AG09309 (cell line): ENCODE measurements around the gene HIGD1B.

Experiments
- DNase-seq: peaks from one replicate; pipeline ENCODE4 v3.0.0-alpha.2; 2010; ENCODE audit warnings: low read depth
- H3K4me3 ChIP-seq: 2 replicates; pipeline ENCODE4 v1.5.1; 2011; ENCODE audit warnings: mild to moderate bottlenecking, low read depth, low read length, moderate library complexity; ENCODE audit not compliant: control insufficient read depth
- TF ChIP-seq, protein P1 (sequence below): IDR thresholded peaks from 2 replicates; pipeline ENCODE4 v1.5.1; 2011; ENCODE audit warnings: mild to moderate bottlenecking, low read depth, low read length, inconsistent platforms; ENCODE audit not compliant: insufficient read depth, control insufficient read depth; ENCODE audit errors: missing control alignments

HIGD1B gene

DNA sequence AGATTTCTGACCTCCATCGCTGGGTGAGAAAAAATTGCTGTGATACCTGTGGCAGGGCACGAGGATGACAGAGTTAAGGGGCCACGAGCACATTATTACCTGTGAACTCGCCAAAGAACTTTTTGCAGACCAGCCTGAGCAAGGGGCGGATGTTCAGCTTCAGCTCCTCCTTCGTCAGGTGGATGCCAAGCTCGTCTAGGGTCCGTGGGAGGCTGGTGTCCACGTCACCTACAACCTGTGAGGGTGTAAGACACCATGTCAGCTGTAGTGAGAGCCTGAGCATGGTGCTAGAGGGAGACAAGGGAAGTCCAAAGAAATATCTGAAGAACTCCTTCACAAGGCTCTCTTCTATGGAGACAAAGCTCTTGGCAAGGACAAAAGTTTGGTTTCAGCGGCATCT, 17.1 kb downstream of the HIGD1B start:
- no peak overlapping the region for H3K4me3 ChIP-seq
- TF ChIP-seq, protein P1, sequence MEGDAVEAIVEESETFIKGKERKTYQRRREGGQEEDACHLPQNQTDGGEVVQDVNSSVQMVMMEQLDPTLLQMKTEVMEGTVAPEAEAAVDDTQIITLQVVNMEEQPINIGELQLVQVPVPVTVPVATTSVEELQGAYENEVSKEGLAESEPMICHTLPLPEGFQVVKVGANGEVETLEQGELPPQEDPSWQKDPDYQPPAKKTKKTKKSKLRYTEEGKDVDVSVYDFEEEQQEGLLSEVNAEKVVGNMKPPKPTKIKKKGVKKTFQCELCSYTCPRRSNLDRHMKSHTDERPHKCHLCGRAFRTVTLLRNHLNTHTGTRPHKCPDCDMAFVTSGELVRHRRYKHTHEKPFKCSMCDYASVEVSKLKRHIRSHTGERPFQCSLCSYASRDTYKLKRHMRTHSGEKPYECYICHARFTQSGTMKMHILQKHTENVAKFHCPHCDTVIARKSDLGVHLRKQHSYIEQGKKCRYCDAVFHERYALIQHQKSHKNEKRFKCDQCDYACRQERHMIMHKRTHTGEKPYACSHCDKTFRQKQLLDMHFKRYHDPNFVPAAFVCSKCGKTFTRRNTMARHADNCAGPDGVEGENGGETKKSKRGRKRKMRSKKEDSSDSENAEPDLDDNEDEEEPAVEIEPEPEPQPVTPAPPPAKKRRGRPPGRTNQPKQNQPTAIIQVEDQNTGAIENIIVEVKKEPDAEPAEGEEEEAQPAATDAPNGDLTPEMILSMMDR, result no peak
- no peak for DNase-seq

DNA sequence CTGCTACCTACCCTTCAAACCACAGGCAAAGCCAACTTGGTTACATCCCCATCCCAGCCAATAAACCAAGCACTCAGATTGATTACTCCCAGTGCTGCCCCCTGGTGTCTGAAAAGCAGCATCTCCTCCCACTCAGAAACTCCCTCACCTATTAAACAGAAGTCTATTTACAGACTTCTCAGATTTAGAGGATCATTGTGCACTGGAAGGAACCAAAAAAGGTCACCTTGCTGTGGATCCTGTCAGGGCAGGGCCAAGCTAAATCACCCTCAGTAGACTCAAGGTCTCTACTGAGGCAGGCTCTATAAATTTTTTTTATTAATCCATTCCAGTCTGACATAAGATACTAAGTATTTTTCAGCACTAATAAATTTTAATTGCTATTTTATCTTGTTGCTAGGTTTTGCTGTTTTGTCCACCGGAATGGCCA, 17.6 kb downstream of the HIGD1B start:
- TF ChIP-seq, protein P1, result peak; percentile 86
- no peak overlapping the region for H3K4me3 ChIP-seq
- DNase-seq, result peak; percentile 47

DNA sequence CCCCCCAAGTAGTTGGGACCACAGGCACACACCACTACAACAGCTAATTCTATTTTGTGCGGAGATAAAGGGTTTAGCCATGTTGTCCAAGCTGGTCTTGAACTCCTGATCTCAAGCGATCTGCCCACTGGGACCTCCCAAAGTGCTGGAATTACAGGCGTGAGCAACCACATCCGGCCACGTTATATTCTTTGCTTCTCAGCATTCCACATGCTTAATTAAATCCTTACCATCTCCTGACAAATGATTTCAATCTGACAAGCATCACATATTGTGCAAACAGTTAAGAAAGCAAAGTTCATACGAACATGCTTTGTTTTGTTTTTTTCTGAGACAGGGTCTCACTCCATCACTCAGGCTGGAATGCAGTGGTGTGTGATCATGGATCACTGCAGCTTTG, 18.2 kb downstream of the HIGD1B start:
- TF ChIP-seq, protein P1, result no peak
- DNase-seq, result peak; percentile 53
- H3K4me3 ChIP-seq, result no peak overlapping the region

DNA sequence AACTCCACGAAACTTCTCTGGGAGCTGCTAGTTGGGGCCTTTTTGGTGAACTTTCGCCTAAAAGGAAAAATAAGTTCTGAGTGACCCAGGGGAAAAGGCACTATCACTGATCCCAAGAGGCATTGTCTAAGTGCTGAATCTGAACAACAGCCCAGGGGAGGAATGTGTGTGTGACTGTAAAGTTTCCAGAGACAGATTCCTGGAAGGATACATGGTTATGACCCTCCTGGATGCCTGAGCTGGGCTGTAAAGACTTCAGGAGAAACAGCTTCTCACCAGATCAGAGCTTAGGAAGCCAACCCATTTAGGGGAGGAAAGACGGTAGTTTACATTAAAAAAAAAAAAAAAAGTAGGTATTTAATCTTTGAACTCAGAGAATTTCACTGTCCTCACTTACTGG, 20.2 kb downstream of the HIGD1B start:
- DNase-seq, result no peak
- H3K4me3 ChIP-seq, result no peak overlapping the region
- TF ChIP-seq, protein P1, result no peak

DNA sequence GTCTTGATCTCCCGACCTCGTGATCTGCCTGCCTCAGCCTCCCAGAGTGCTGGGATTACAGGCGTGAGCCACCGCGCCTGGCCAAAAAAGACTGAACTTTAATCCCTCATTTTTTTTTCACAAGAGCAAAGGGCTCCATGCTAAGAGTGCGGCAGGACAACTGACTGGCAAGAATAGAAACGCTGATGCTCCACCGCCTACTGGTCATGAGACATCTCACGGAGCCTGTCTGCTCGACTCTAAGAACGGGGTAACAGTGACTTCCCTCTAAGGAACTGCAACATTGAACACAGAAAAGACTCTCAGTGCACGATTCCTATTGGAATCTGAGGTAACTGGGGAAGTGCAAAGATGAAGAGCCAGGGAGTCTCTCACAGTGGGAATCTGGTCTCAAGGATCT, 23.9 kb downstream of the HIGD1B start:
- TF ChIP-seq, protein P1, result no peak
- no peak for DNase-seq
- H3K4me3 ChIP-seq, result no peak overlapping the region

DNA sequence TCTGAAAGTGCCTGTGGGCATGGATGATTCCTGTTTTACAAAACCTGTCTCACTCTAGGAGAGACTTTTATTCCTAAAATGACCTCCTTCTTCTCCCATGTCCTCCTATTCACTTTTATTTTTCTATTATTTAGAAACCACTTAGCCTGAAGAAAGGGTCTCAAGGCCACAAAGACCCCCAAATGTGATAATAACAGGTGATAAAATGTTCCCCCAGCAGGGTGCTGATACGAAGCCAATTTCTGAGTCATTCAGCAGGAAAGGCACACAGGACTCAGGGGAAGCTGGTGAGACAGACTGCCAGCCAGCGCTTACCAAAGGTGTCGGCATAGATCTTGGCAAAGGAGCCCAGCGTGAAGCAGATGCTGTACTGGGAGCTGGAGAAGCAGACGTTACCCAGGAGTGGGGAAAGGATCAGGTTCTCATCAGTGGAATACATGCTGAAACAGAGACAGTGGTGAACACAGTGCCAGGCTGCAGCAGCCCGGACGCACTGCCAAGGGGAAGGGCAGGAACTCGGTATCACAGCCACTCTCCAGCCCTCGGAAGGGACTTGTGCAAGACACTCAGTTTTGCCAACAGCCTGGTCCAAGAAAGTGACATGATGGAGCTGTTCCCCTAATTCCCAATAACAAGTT, 24.6 kb downstream of the HIGD1B start:
- H3K4me3 ChIP-seq, result no peak overlapping the region
- DNase-seq, result no peak
- TF ChIP-seq, protein P1, result no peak
